ENCODE results near the gene XPR1.

Gene XPR1

DNA sequence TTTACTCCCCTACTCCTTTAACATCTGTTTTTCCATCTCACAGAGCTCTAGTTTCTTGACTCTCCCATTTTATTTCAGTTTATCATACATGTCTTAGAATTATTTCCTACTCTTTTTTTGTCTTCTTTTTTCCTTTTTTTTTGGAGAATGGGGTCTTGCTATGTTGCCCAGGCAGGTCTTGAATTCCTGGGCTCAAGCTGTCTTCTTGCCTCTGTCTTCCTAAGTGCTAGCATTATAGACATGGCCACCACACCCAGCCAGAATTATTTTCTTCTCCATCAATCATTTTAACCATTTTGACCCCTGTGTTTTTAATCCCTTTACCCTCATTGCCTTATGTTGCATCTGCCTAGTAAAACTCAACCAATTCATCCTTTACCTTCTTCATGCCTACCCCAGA lies 157.6 kb downstream of the XPR1 start:
- TF ChIP-seq CEBPB (IDR thresholded peaks at IDR 0.05), result no peak

DNA sequence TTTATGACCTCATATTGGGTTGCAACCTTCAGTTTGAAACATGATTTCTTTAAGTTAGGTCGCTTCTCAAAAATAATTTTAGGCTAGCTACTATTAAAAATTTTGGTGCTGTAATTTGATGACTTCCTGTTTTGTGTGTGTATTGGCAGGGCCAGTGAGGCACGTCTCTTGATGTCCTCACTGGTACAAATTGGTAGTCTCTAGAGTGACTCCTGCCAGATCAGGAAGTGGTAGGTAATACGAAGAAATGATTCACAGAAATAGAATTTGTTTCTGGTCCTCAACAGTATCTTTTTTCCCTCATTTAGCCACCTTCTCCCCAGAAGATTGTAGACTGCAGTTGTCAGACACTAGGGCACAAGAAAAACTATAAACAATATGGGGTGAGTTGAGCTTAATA lies 160.0 kb downstream of the XPR1 start:
- no peak for TF ChIP-seq EGR1 (IDR thresholded peaks at IDR 0.05)
- TF ChIP-seq NFIC (IDR thresholded peaks at IDR 0.05), result no peak
- TF ChIP-seq CEBPB (IDR thresholded peaks at IDR 0.05), result no peak
- TF ChIP-seq, protein P1, sequence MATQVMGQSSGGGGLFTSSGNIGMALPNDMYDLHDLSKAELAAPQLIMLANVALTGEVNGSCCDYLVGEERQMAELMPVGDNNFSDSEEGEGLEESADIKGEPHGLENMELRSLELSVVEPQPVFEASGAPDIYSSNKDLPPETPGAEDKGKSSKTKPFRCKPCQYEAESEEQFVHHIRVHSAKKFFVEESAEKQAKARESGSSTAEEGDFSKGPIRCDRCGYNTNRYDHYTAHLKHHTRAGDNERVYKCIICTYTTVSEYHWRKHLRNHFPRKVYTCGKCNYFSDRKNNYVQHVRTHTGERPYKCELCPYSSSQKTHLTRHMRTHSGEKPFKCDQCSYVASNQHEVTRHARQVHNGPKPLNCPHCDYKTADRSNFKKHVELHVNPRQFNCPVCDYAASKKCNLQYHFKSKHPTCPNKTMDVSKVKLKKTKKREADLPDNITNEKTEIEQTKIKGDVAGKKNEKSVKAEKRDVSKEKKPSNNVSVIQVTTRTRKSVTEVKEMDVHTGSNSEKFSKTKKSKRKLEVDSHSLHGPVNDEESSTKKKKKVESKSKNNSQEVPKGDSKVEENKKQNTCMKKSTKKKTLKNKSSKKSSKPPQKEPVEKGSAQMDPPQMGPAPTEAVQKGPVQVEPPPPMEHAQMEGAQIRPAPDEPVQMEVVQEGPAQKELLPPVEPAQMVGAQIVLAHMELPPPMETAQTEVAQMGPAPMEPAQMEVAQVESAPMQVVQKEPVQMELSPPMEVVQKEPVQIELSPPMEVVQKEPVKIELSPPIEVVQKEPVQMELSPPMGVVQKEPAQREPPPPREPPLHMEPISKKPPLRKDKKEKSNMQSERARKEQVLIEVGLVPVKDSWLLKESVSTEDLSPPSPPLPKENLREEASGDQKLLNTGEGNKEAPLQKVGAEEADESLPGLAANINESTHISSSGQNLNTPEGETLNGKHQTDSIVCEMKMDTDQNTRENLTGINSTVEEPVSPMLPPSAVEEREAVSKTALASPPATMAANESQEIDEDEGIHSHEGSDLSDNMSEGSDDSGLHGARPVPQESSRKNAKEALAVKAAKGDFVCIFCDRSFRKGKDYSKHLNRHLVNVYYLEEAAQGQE (IDR thresholded peaks at IDR 0.05; ENCODE audit: low read depth), result no peak
- TF ChIP-seq, protein P2, sequence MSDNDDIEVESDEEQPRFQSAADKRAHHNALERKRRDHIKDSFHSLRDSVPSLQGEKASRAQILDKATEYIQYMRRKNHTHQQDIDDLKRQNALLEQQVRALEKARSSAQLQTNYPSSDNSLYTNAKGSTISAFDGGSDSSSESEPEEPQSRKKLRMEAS (IDR thresholded peaks at IDR 0.05), result no peak
- no peak for TF ChIP-seq CREB1 (IDR thresholded peaks at IDR 0.05; ENCODE audit: low read depth)
- TF ChIP-seq TAF1 (IDR thresholded peaks at IDR 0.05; ENCODE audit: low read depth), result no peak
- no peak for TF ChIP-seq RAD21 (IDR thresholded peaks at IDR 0.05; ENCODE audit: low read depth)
- no peak for TF ChIP-seq TCF12 (IDR thresholded peaks at IDR 0.05; ENCODE audit: low read depth)

DNA sequence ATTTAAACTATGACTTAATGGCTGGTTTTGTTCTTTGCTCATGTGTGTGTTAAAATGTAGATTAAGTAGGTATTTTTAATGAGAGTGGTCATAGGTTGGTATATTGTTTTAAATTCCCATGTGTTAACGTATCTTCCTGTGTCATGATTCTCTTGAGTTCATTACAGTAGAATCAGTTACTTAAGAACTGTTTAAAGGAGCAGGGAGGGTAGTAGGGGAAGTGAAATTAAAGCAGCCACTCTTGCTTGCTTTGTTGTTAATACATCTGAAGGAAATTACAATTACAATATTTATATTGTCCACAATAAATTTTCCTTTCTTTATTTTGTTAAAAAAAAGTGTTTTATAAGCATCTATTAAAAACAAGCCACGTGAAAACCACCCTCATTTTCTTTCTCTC lies 161.6 kb downstream of the XPR1 start:
- TF ChIP-seq CREB1 (IDR thresholded peaks at IDR 0.05; ENCODE audit: low read depth) (no peak), EP300 (IDR thresholded peaks at IDR 0.05; ENCODE audit: borderline replicate concordance) (no peak), EGR1 (IDR thresholded peaks at IDR 0.05) (no peak), FOXM1 (IDR thresholded peaks at IDR 0.05; ENCODE audit: borderline replicate concordance, low read depth) (no peak), ZBTB7A (IDR thresholded peaks at IDR 0.05; ENCODE audit: low read depth) (no peak), TEAD4 (IDR thresholded peaks at IDR 0.05) (no peak)
- TF ChIP-seq, protein P1 (IDR thresholded peaks at IDR 0.05; ENCODE audit: low read depth), result no peak
- TF ChIP-seq, protein P3, sequence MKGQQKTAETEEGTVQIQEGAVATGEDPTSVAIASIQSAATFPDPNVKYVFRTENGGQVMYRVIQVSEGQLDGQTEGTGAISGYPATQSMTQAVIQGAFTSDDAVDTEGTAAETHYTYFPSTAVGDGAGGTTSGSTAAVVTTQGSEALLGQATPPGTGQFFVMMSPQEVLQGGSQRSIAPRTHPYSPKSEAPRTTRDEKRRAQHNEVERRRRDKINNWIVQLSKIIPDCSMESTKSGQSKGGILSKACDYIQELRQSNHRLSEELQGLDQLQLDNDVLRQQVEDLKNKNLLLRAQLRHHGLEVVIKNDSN (IDR thresholded peaks at IDR 0.05), result no peak

DNA sequence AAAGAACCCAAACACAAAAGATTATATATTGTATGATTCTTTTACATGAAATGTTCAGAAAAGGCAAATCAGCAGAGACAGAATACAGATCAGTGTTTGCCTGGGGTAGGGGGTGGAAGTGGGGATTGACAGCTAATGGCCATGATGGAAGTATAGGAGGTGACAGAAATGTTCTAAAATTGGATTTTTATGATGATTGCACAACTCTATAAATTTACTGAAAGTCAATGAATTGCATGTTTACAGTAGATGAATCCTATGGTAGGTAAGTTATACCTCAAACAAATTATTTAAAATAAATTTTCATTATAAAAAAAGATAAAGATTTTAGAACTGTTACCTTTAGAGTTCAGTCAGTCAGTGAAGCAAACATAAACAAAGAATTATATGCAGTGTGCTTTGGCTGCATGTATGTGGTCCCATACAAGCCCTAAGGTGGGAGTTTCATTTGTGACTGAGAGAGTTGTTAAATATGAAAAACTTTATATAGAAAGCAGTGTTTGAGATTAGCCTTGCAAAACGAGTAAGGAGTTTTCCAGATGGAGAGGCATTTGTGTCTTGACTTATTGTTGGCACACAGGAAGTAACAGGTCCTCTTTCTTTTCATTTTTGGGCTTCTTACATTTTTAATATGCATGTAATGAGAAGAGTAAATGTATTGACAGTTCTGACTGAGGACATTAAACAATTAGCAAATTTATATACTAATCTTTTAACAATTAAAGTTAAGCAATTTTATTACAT lies 165.2 kb downstream of the XPR1 start:
- no peak for TF ChIP-seq RAD21 (IDR thresholded peaks at IDR 0.05; ENCODE audit: low read depth)
- TF ChIP-seq CEBPB (IDR thresholded peaks at IDR 0.05), result no peak

DNA sequence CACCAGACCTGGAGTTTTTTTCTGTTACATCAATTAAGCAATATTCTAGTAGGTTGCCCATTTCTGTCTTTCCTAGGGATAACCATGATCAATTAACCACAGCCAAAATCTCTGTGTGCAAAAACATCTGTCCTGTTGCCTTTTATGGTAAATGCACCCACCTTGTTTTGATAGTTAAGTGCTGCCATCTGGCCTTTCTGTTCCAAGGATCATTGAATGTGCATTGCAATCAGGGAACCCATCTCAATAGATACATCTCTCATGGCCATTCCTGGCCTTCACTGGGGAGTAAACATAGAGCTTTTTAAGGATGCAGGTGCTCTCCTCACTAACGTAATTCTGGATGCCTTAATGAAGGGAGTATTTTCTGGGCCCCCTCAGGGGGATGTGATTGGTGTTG lies 169.1 kb downstream of the XPR1 start:
- TF ChIP-seq TAF1 (IDR thresholded peaks at IDR 0.05; ENCODE audit: low read depth) (no peak), ZBTB7A (IDR thresholded peaks at IDR 0.05; ENCODE audit: low read depth) (no peak), TCF12 (IDR thresholded peaks at IDR 0.05; ENCODE audit: low read depth) (no peak), EP300 (IDR thresholded peaks at IDR 0.05; ENCODE audit: borderline replicate concordance) (no peak), YY1 (IDR thresholded peaks at IDR 0.05; ENCODE audit: low read depth) (no peak), EGR1 (IDR thresholded peaks at IDR 0.05) (no peak), CREB1 (IDR thresholded peaks at IDR 0.05; ENCODE audit: low read depth) (no peak), RAD21 (IDR thresholded peaks at IDR 0.05; ENCODE audit: low read depth) (no peak), CEBPB (IDR thresholded peaks at IDR 0.05) (no peak), FOXM1 (IDR thresholded peaks at IDR 0.05; ENCODE audit: borderline replicate concordance, low read depth) (no peak), TEAD4 (IDR thresholded peaks at IDR 0.05) (no peak)
- TF ChIP-seq, protein P1 (IDR thresholded peaks at IDR 0.05; ENCODE audit: low read depth), result no peak
- TF ChIP-seq, protein P2 (IDR thresholded peaks at IDR 0.05), result no peak
- TF ChIP-seq, protein P3 (IDR thresholded peaks at IDR 0.05), result no peak

All from Ishikawa (cell line).